ENCODE measurements around the gene INPP5F. TPM values are rescaled to one million over a fixed set of nuclear protein-coding genes. Genes with fewer than 3 reads are reported as not detected.

INPP5F gene
- total and polyA plus RNA-seq, 10 of the 15 experiments (the other 5 are each of a cell fraction or from before 2014, with no cell fraction given): 6.0 to 49.3 (median 34.3) TPM

DNA sequence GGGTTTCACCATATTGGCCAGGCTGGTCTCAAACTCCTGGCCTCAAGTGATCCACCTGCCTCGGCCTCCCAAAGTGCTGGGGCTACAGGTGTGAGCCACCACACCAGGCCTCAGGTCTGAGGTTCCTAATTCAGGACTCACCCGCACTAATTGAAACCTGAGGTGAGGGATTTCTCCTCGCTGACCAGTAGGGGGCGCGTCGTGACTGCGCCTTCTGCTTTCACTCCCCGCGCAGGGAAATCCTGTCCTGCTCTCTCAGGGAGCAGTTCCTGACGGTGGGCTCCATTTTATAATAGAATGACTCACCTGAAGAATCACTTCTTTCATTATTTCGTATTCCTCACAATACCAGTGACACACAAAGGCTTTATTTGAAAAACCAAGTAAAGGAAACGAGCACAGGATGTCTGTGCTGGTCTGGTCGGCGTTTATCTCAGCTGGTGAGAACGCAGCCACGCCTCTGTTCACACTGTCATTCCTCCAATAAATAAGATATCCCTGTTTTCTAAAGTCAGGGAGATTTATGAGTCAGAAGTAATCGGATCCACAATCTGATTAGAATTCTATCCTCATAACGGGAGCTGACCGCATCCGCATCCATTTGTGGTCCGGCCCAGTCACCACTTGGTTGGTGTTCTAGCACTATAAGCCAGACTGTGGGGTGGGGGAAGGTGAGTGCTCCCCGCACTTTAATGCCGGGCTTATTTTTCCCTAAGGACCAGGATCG, 39.2 kb upstream of the INPP5F start (continued):
- TF ChIP-seq SP1 (IDR thresholded peaks at IDR 0.05; ENCODE audit: low read depth, low read length) (no peak), FOS (IDR thresholded peaks at IDR 0.05; ENCODE audit: borderline replicate concordance, extremely low read depth, insufficient read length) (no peak), PML (IDR thresholded peaks at IDR 0.05; ENCODE audit: low read length) (no peak), PAX8 (IDR thresholded peaks at IDR 0.05) (no peak), POU2F2 (IDR thresholded peaks at IDR 0.05; ENCODE audit: borderline replicate concordance, low read depth, low read length) (no peak), ETV6 (conservative IDR thresholded peaks at IDR 0.05 in 1 of 2, IDR thresholded peaks at IDR 0.05 in 1 of 2; ENCODE audit: borderline replicate concordance in 1 of 2, low read depth in 1 of 2) (no peak), JUND (IDR thresholded peaks at IDR 0.05; ENCODE audit: low read depth, low read length) (no peak), SMC3 (IDR thresholded peaks at IDR 0.05; ENCODE audit: borderline replicate concordance, low read length) (peak; percentile 84), WRNIP1 (IDR thresholded peaks at IDR 0.05; ENCODE audit: borderline replicate concordance, low read depth, low read length) (no peak), ATF7 (IDR thresholded peaks at IDR 0.05; ENCODE audit: low read depth) (0 out of 2 replicates have a peak, but pooled peaks have one; percentile 16), SREBF1 (IDR thresholded peaks at IDR 0.05; ENCODE audit: low read length) (no peak), GABPA (IDR thresholded peaks at IDR 0.05; ENCODE audit: low read depth) (no peak), CBFB (IDR thresholded peaks at IDR 0.05; ENCODE audit: low read depth) (no peak), CREB1 (IDR thresholded peaks at IDR 0.05; ENCODE audit: low read depth) (no peak), BACH1 (IDR thresholded peaks at IDR 0.05; ENCODE audit: borderline replicate concordance) (no peak), FOXM1 (IDR thresholded peaks at IDR 0.05; ENCODE audit: low read depth, low read length) (no peak), YY1 (IDR thresholded peaks at IDR 0.05; ENCODE audit: low read depth, low read length) (peak; percentile 72), RUNX3 (IDR thresholded peaks at IDR 0.05; ENCODE audit: low read length) (no peak; the same call in 1 of the 2 replicates), SREBF2 (IDR thresholded peaks at IDR 0.05; ENCODE audit: low read length) (no peak), BCL11A (IDR thresholded peaks at IDR 0.05; ENCODE audit: low read depth, low read length) (no peak), SRF (IDR thresholded peaks at IDR 0.05; ENCODE audit: low read depth in 2 of 2, low read length in 2 of 2) (0 out of 4 replicates have a peak, but pooled peaks of 1 of the 2 experiments have one; percentile 15), EED (IDR thresholded peaks at IDR 0.05; ENCODE audit: low read depth) (peak; percentile 69; the same call in 1 of the 2 replicates), TCF7 (IDR thresholded peaks at IDR 0.05; ENCODE audit: borderline replicate concordance) (no peak), MYC (IDR thresholded peaks at IDR 0.05; ENCODE audit: insufficient read depth, insufficient read length, insufficient replicate concordance, low read length, severe bottlenecking) (no peak), IKZF1 (conservative IDR thresholded peaks at IDR 0.05) (peak; percentile 31; the same call in 1 of the 2 replicates)
- TF ChIP-seq, protein P1, sequence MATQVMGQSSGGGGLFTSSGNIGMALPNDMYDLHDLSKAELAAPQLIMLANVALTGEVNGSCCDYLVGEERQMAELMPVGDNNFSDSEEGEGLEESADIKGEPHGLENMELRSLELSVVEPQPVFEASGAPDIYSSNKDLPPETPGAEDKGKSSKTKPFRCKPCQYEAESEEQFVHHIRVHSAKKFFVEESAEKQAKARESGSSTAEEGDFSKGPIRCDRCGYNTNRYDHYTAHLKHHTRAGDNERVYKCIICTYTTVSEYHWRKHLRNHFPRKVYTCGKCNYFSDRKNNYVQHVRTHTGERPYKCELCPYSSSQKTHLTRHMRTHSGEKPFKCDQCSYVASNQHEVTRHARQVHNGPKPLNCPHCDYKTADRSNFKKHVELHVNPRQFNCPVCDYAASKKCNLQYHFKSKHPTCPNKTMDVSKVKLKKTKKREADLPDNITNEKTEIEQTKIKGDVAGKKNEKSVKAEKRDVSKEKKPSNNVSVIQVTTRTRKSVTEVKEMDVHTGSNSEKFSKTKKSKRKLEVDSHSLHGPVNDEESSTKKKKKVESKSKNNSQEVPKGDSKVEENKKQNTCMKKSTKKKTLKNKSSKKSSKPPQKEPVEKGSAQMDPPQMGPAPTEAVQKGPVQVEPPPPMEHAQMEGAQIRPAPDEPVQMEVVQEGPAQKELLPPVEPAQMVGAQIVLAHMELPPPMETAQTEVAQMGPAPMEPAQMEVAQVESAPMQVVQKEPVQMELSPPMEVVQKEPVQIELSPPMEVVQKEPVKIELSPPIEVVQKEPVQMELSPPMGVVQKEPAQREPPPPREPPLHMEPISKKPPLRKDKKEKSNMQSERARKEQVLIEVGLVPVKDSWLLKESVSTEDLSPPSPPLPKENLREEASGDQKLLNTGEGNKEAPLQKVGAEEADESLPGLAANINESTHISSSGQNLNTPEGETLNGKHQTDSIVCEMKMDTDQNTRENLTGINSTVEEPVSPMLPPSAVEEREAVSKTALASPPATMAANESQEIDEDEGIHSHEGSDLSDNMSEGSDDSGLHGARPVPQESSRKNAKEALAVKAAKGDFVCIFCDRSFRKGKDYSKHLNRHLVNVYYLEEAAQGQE (IDR thresholded peaks at IDR 0.05; ENCODE audit: low read depth, low read length): no peak
- TF ChIP-seq, protein P2, sequence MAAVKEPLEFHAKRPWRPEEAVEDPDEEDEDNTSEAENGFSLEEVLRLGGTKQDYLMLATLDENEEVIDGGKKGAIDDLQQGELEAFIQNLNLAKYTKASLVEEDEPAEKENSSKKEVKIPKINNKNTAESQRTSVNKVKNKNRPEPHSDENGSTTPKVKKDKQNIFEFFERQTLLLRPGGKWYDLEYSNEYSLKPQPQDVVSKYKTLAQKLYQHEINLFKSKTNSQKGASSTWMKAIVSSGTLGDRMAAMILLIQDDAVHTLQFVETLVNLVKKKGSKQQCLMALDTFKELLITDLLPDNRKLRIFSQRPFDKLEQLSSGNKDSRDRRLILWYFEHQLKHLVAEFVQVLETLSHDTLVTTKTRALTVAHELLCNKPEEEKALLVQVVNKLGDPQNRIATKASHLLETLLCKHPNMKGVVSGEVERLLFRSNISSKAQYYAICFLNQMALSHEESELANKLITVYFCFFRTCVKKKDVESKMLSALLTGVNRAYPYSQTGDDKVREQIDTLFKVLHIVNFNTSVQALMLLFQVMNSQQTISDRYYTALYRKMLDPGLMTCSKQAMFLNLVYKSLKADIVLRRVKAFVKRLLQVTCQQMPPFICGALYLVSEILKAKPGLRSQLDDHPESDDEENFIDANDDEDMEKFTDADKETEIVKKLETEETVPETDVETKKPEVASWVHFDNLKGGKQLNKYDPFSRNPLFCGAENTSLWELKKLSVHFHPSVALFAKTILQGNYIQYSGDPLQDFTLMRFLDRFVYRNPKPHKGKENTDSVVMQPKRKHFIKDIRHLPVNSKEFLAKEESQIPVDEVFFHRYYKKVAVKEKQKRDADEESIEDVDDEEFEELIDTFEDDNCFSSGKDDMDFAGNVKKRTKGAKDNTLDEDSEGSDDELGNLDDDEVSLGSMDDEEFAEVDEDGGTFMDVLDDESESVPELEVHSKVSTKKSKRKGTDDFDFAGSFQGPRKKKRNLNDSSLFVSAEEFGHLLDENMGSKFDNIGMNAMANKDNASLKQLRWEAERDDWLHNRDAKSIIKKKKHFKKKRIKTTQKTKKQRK (IDR thresholded peaks at IDR 0.05; ENCODE audit: low read depth, low read length): no peak
